OCI-M2 (cell line): ENCODE results near the gene PRUNE2.
"Not testable (repeated sequence)": the region's sequence is repeated elsewhere in the genome, so short reads cannot be mapped to it uniquely, and the experiment has no call there.

ENCODE experiments used
- DNase-seq: peaks from one replicate; lab custom pipeline; 2025; ENCODE audit not compliant: unreplicated experiment; lab: John Stamatoyannopoulos, UW

The PRUNE2 gene

GRCh38 chr9:76799473-76799872 is 106.4 kb downstream of the PRUNE2 start:
- DNase-seq = no peak

GRCh38 chr9:76798527-76798926 is 107.4 kb downstream of the PRUNE2 start:
- no peak for DNase-seq

GRCh38 chr9:76796296-76796695 is 109.6 kb downstream of the PRUNE2 start:
- DNase-seq = no peak

GRCh38 chr9:76793784-76794431 is 112.0 kb downstream of the PRUNE2 start:
- no peak for DNase-seq

GRCh38 chr9:76789840-76790239 is 116.1 kb downstream of the PRUNE2 start:
- no peak for DNase-seq

GRCh38 chr9:76787677-76788076 is 118.2 kb downstream of the PRUNE2 start:
- DNase-seq = no peak

- DNase-seq = no peak
These were observed 120.4 kb downstream of the PRUNE2 start for GRCh38 chr9:76785501-76785900.

- DNase-seq = no peak
These were observed 121.0 kb downstream of the PRUNE2 start for GRCh38 chr9:76784881-76785280.

GRCh38 chr9:76772686-76773445 is 133.0 kb downstream of the PRUNE2 start:
- DNase-seq = no peak

GRCh38 chr9:76766126-76766525 is 139.8 kb downstream of the PRUNE2 start:
- no peak for DNase-seq

GRCh38 chr9:76764138-76764537 is 141.8 kb downstream of the PRUNE2 start, which contains the start of gene PCA3:
Gene PCA3, plus strand, starts transcription at chr9:76764438.
- DNase-seq = no peak

- DNase-seq = no peak
These were observed 144.5 kb downstream of the PRUNE2 start for GRCh38 chr9:76761448-76761847.

GRCh38 chr9:76759732-76760131 is 146.2 kb downstream of the PRUNE2 start:
- DNase-seq = no peak

- no peak for DNase-seq
These were observed 147.4 kb downstream of the PRUNE2 start for GRCh38 chr9:76758476-76758875.

GRCh38 chr9:76756941-76757673 is 148.8 kb downstream of the PRUNE2 start:
- no peak for DNase-seq

- no peak for DNase-seq
These were observed 149.7 kb downstream of the PRUNE2 start for GRCh38 chr9:76756268-76756640.

- DNase-seq = no peak
These were observed 154.9 kb downstream of the PRUNE2 start for GRCh38 chr9:76751001-76751400.

GRCh38 chr9:76744336-76744735 is 161.6 kb downstream of the PRUNE2 start:
- DNase-seq = no peak

GRCh38 chr9:76743931-76744330 is 162.0 kb downstream of the PRUNE2 start:
- no peak for DNase-seq

GRCh38 chr9:76742890-76743289 is 163.0 kb downstream of the PRUNE2 start:
- DNase-seq = not testable (repeated sequence)

- DNase-seq = no peak
These were observed 164.4 kb downstream of the PRUNE2 start for GRCh38 chr9:76741524-76741923.

- no peak for DNase-seq
These were observed 167.5 kb downstream of the PRUNE2 start for GRCh38 chr9:76738402-76738801.
